Measurements from ENCODE around the gene TRMT61A. TPM values are rescaled to one million over a fixed set of nuclear protein-coding genes. Genes with fewer than 3 reads are reported as not detected.
A peak's percentile ranks its signal among the peaks of the same experiment; 100 is the strongest.
"Not testable (repeated sequence)": the region's sequence is repeated elsewhere in the genome, so short reads cannot be mapped to it uniquely, and the experiment has no call there.

TRMT61A gene
- total RNA-seq, 2 donors from 2014 or later = 13.2 to 29.7 TPM

GRCh38 chr14:103501041-103501870, 27.7 kb upstream of the TRMT61A start:
- no peak for ATAC-seq
- peak overlapping the region in 1 of 2 donors; percentile 2 for H3K27ac Mint-ChIP-seq
- no peak for DNase-seq (ENCODE audit: low spot score)
- peaks cover 28% of the 10 kb centered on the region for H3K36me3 Mint-ChIP-seq
- H3K4me3 Mint-ChIP-seq = no peak overlapping the region
- no peaks in the 10 kb centered on the region for H3K27me3 Mint-ChIP-seq
- no peaks in the 10 kb centered on the region for H3K9me3 Mint-ChIP-seq
- peaks cover 9 to 20% of the 10 kb centered on the region in 2 donors for H3K4me1 Mint-ChIP-seq (ENCODE audit: low read depth in 2 of 2)

DNA sequence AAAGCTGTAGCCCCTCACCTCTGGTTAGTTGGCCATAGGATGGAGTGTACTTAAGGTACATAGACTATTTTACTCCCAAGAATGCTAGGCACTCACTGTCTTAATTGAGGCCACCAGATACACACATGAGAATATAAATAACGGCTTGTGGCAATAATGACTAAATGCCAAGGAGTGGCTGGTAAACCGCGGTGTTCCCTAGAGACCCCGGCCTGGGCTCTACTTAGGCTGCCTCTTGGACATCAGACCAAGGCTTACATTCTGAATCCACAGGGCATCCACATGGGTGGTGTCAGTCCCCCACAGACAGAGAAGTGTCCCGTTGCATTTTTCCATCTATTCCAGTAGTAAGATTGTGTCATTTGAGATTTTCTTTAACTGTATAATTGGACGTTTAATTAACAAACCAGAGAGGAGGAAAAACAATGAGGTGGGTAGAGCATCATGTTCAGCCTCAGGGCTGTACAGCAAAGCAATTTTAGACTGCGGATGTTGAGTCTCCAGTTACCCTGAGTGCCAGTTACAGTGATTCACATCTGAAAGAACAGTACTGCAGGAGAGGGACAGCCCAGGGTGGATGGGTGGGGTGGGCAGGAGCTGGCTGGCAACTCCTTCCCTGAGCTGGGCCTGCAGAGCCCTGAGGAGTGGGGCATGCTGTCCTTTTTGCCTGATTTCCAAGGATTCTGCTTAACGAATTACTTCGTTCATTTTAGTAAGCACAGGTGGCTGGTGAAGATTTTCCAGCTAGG, 26.9 kb upstream of the TRMT61A start:
- H3K4me1 Mint-ChIP-seq (ENCODE audit: low read depth in 2 of 2) = peaks cover 9 to 20% of the 10 kb centered on the region in 2 donors
- ATAC-seq (no peak), DNase-seq (ENCODE audit: low spot score) (no peak)
- peaks cover 28% of the 10 kb centered on the region for H3K36me3 Mint-ChIP-seq
- H3K4me3 Mint-ChIP-seq = no peak overlapping the region
- H3K27ac Mint-ChIP-seq = peak overlapping the region in 1 of 2 donors; percentile 2
- no peaks in the 10 kb centered on the region for H3K27me3 Mint-ChIP-seq
- no peaks in the 10 kb centered on the region for H3K9me3 Mint-ChIP-seq

DNA sequence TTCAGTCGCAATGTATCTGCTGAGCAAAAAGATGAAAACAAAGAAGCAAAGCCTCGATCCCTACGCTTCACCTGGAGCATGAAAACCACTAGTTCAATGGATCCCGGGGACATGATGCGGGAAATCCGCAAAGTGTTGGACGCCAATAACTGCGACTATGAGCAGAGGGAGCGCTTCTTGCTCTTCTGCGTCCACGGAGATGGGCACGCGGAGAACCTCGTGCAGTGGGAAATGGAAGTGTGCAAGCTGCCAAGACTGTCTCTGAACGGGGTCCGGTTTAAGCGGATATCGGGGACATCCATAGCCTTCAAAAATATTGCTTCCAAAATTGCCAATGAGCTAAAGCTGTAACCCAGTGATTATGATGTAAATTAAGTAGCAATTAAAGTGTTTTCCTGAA, 26.1 kb upstream of the TRMT61A start:
- DNase-seq (ENCODE audit: low spot score) (no peak), ATAC-seq (no peak)
- no peaks in the 10 kb centered on the region for H3K27me3 Mint-ChIP-seq
- no peaks in the 10 kb centered on the region for H3K9me3 Mint-ChIP-seq
- H3K27ac Mint-ChIP-seq = peak overlapping the region in 1 of 2 donors; percentile 2
- peaks cover 31% of the 10 kb centered on the region for H3K36me3 Mint-ChIP-seq
- H3K4me3 Mint-ChIP-seq = no peak overlapping the region
- peaks cover 9 to 20% of the 10 kb centered on the region in 2 donors for H3K4me1 Mint-ChIP-seq (ENCODE audit: low read depth in 2 of 2)

DNA sequence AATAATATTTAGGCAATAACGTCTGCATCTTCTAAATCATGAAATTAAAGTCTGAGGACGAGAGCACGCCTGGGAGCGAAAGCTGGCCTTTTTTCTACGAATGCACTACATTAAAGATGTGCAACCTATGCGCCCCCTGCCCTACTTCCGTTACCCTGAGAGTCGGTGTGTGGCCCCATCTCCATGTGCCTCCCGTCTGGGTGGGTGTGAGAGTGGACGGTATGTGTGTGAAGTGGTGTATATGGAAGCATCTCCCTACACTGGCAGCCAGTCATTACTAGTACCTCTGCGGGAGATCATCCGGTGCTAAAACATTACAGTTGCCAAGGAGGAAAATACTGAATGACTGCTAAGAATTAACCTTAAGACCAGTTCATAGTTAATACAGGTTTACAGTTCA, 25.7 kb upstream of the TRMT61A start:
- H3K4me1 Mint-ChIP-seq (ENCODE audit: low read depth in 2 of 2) = peaks cover 9 to 20% of the 10 kb centered on the region in 2 donors
- no peaks in the 10 kb centered on the region for H3K27me3 Mint-ChIP-seq
- ATAC-seq (no peak), DNase-seq (ENCODE audit: low spot score) (no peak)
- peaks cover 31% of the 10 kb centered on the region for H3K36me3 Mint-ChIP-seq
- no peak overlapping the region for H3K4me3 Mint-ChIP-seq
- no peaks in the 10 kb centered on the region for H3K9me3 Mint-ChIP-seq
- no peak overlapping the region for H3K27ac Mint-ChIP-seq

- DNase-seq (ENCODE audit: low spot score) = no peak
- peak overlapping the region in 1 of 2 donors; percentile 31 for H3K27ac Mint-ChIP-seq
- peaks cover 4 to 17% of the 10 kb centered on the region in 2 donors for H3K4me1 Mint-ChIP-seq (ENCODE audit: low read depth in 2 of 2)
- no peaks in the 10 kb centered on the region for H3K9me3 Mint-ChIP-seq
- no peak for ATAC-seq
- no peak overlapping the region for H3K4me3 Mint-ChIP-seq
- no peaks in the 10 kb centered on the region for H3K27me3 Mint-ChIP-seq
- peaks cover 29% of the 10 kb centered on the region for H3K36me3 Mint-ChIP-seq
Measured at GRCh38 chr14:103504991-103505565, 23.9 kb upstream of the TRMT61A start.

DNA sequence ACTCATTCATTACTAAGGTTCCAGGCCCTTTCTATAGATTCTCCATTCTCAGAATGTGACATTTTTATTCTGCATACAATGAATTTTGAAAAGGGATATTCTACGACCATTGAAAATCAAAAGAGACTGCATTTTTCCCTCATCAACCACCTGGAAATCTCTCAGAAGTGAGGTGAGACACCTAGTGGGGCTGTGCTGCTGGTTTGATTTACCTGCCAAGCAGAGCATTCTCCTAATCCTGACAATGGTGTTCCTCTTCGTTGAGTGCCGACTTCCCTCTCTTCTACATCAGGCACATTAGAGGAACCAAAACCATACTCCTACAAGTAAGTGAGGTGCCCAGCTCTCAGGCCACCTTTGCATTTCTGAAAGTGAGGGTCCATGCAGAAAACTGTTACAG, 21.2 kb upstream of the TRMT61A start:
- H3K4me3 Mint-ChIP-seq = no peak overlapping the region
- peaks cover 23% of the 10 kb centered on the region for H3K36me3 Mint-ChIP-seq
- ATAC-seq (no peak), DNase-seq (ENCODE audit: low spot score) (no peak)
- peak overlapping the region in 1 of 2 donors; percentile 73 for H3K27ac Mint-ChIP-seq
- H3K4me1 Mint-ChIP-seq (ENCODE audit: low read depth in 2 of 2) = peaks cover 0 to 11% of the 10 kb centered on the region in 2 donors
- no peaks in the 10 kb centered on the region for H3K9me3 Mint-ChIP-seq
- H3K27me3 Mint-ChIP-seq = no peaks in the 10 kb centered on the region

- no peak overlapping the region for H3K4me3 Mint-ChIP-seq
- no peaks in the 10 kb centered on the region for H3K9me3 Mint-ChIP-seq
- peaks cover 16% of the 10 kb centered on the region for H3K36me3 Mint-ChIP-seq
- no peaks in the 10 kb centered on the region for H3K27me3 Mint-ChIP-seq
- no peak overlapping the region for H3K27ac Mint-ChIP-seq
- no peak for ATAC-seq
- no peak for DNase-seq (ENCODE audit: low spot score)
- peaks cover 0 to 11% of the 10 kb centered on the region in 2 donors for H3K4me1 Mint-ChIP-seq (ENCODE audit: low read depth in 2 of 2)
Measured at GRCh38 chr14:103508521-103509329, 20.3 kb upstream of the TRMT61A start.

DNA sequence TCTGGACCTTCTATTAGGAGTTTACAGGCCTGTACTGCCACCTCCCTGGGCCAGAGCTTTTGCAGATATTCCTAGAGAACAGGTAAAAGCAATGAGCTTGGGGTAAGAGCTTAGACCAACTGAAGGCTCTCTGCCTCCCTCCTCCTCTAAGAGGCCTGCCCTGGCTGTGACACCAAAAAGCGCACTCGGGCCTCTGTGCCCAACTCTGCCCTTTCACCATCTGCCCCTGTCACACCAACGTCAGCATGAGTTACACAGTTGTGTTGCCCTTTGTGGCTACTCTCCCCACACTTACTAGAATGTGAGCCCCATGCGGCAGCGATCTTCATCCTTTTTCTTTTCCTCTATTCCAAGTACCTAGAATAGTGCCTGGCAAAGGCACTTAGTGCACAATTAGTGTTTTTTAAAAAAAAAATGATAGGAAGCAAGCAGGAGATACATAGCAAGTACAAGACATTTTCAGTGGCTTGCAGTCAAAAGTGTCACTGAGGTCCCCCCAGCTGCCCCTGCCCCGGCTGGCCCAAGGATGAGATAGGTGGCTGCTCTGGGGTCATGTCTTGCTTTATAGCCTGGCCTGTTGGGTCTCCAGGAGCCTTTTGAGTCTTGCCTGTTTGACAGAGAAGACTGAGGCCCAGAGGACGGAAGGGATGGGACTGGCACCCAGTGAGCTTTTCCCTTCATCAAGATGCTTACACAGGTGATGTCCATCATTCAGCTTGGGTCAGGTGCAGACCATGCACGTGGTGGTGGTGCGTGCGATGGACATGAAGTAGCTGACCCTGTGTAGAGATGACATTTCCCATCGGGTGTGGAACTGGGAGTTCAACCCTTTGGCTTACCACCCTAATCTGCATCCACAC, 18.9 kb upstream of the TRMT61A start:
- no peak for DNase-seq (ENCODE audit: low spot score)
- no peak for ATAC-seq
- Mint-ChIP-seq H3K9me3 (no peaks in the 10 kb centered on the region), H3K4me1 (ENCODE audit: low read depth in 2 of 2) (peaks cover 0 to 8% of the 10 kb centered on the region in 2 donors), H3K4me3 (no peak overlapping the region), H3K27ac (peak overlapping the region in 1 of 2 donors; percentile 47), H3K27me3 (no peaks in the 10 kb centered on the region), H3K36me3 (peaks cover 13% of the 10 kb centered on the region)

GRCh38 chr14:103510724-103511693, 18.0 kb upstream of the TRMT61A start:
- Mint-ChIP-seq H3K27me3 (no peaks in the 10 kb centered on the region), H3K4me3 (no peak overlapping the region), H3K4me1 (ENCODE audit: low read depth in 2 of 2) (peaks cover 0 to 3% of the 10 kb centered on the region in 2 donors), H3K27ac (no peak overlapping the region), H3K9me3 (no peaks in the 10 kb centered on the region), H3K36me3 (peaks cover 8% of the 10 kb centered on the region)
- ATAC-seq = no peak
- DNase-seq (ENCODE audit: low spot score) = no peak

DNA sequence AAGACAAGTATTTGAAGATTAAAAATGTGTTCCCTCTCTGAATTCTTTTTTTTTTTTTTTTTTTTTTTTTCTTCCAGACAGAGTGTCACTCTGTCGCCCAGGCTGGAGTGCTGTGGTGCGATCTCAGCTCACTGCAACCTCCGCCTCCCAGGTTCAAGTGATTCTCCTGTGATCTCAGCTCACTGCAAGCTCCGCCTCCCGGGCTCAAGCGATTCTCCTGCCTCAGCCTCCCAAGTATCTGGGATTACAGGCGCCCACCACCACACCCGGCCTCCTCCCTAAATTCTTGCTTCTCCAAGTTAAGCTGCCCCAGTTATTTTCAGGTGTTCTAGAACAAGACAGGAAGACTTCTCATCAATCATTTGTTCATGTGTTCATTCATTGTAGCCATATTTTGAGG, 16.8 kb upstream of the TRMT61A start:
- H3K27ac Mint-ChIP-seq; H3K9me3 Mint-ChIP-seq; DNase-seq (ENCODE audit: low spot score); H3K4me1 Mint-ChIP-seq (ENCODE audit: low read depth in 2 of 2); H3K4me3 Mint-ChIP-seq; ATAC-seq; H3K36me3 Mint-ChIP-seq; H3K27me3 Mint-ChIP-seq: not testable (repeated sequence)

DNA sequence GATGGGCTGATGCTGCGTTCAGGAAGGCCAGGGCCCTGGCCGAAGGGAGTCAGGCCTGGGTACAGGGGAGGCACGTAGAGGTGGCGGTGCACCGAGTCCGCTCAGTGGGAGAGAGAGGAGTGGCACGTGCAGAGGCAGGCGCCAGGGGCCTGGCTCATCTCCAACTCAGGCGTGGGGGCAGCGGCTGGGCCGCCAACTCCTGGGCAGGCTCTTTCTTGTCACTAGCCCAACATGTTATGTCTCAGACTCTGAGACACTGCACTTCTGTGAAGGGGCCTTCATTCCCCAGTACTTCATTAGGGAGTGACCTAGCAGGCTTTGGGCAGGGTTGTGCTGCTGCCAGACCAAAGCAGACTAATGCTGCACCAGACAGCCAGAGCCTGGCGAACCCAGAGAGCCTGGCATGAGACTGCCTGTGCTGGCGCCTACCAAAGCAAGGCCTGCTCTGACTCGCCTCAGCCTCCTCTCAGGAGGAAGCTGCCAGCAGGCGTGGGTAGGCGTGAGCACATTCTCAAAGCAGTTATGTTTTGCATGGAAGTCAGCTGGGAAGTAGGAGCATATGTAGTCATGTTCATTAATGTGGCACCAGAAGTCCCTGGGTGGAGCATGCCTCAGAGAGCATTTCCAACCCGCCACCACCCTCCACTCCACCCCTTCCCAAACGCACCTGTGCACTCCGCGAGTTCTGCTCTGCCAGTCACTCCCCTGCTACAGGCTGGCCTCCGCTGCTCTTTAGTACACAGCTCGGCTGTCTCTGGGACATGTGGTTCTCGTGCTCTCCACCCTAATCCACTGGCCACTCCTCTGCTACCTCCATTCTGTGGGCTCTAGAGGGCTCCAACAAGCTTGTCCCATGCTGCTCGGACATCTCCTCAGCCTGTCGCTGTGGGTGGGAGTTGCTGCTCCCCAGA, 16.0 kb upstream of the TRMT61A start:
- no peaks in the 10 kb centered on the region for H3K9me3 Mint-ChIP-seq
- peaks cover 4% of the 10 kb centered on the region for H3K36me3 Mint-ChIP-seq
- H3K27ac Mint-ChIP-seq = no peak overlapping the region
- no peak overlapping the region for H3K4me3 Mint-ChIP-seq
- H3K27me3 Mint-ChIP-seq = no peaks in the 10 kb centered on the region
- DNase-seq (ENCODE audit: low spot score) (no peak), ATAC-seq (no peak)
- peaks cover 0 to 3% of the 10 kb centered on the region in 2 donors for H3K4me1 Mint-ChIP-seq (ENCODE audit: low read depth in 2 of 2)
